ENCODE data around the gene CPT1A.

The CPT1A gene

GRCh38 chr11:68798221-68798813 is 43.4 kb downstream of the CPT1A start:
- peak; percentile 25 for DNase-seq (ENCODE audit: low read depth)

- no peak for DNase-seq (ENCODE audit: low read depth)
Measured at GRCh38 chr11:68796801-68797200, 44.9 kb downstream of the CPT1A start.

- peak; percentile 42 for DNase-seq (ENCODE audit: low read depth)
Measured at GRCh38 chr11:68792400-68792966, 49.2 kb downstream of the CPT1A start.

- no peak for DNase-seq (ENCODE audit: low read depth)
Measured at GRCh38 chr11:68784653-68785052, 57.1 kb downstream of the CPT1A start.

- DNase-seq (ENCODE audit: low read depth): no peak
Measured at GRCh38 chr11:68783216-68783821, 58.4 kb downstream of the CPT1A start.

- DNase-seq (ENCODE audit: low read depth): no peak
Measured at GRCh38 chr11:68782711-68783110, 59.0 kb downstream of the CPT1A start.

GRCh38 chr11:68780829-68781228 is 60.9 kb downstream of the CPT1A start:
- DNase-seq (ENCODE audit: low read depth): peak; percentile 22

- no peak for DNase-seq (ENCODE audit: low read depth)
Measured at GRCh38 chr11:68778205-68778604, 63.5 kb downstream of the CPT1A start.

GRCh38 chr11:68776442-68777235 is 65.1 kb downstream of the CPT1A start:
- DNase-seq (ENCODE audit: low read depth): peak; percentile 33

- no peak for DNase-seq (ENCODE audit: low read depth)
Measured at GRCh38 chr11:68775951-68776388, 65.7 kb downstream of the CPT1A start.

- no peak for DNase-seq (ENCODE audit: low read depth)
Measured at GRCh38 chr11:68774194-68774585, 67.5 kb downstream of the CPT1A start.

GRCh38 chr11:68773521-68774193 is 68.1 kb downstream of the CPT1A start:
- DNase-seq (ENCODE audit: low read depth): peak; percentile 13

- no peak for DNase-seq (ENCODE audit: low read depth)
Measured at GRCh38 chr11:68772936-68773335, 68.8 kb downstream of the CPT1A start.

- DNase-seq (ENCODE audit: low read depth): no peak
Measured at GRCh38 chr11:68770781-68771180, 70.9 kb downstream of the CPT1A start.

- no peak for DNase-seq (ENCODE audit: low read depth)
Measured at GRCh38 chr11:68767672-68768071, 74.0 kb downstream of the CPT1A start.

GRCh38 chr11:68766786-68767185 is 74.9 kb downstream of the CPT1A start:
- no peak for DNase-seq (ENCODE audit: low read depth)

- DNase-seq (ENCODE audit: low read depth): no peak
Measured at GRCh38 chr11:68764746-68765145, 77.0 kb downstream of the CPT1A start.

- no peak for DNase-seq (ENCODE audit: low read depth)
Measured at GRCh38 chr11:68763926-68764657, 77.6 kb downstream of the CPT1A start.

GRCh38 chr11:68763181-68763721 is 78.5 kb downstream of the CPT1A start:
- peak; percentile 66 for DNase-seq (ENCODE audit: low read depth)

- DNase-seq (ENCODE audit: low read depth): no peak
Measured at GRCh38 chr11:68762481-68762880, 79.2 kb downstream of the CPT1A start.

- no peak for DNase-seq (ENCODE audit: low read depth)
Measured at GRCh38 chr11:68761801-68762200, 79.9 kb downstream of the CPT1A start.
